Measurements from ENCODE around the gene EFCAB5.
"Not testable (repeated sequence)": the region's sequence is repeated elsewhere in the genome, so short reads cannot be mapped to it uniquely, and the experiment has no call there.

The EFCAB5 gene

GRCh38 chr17:29948448-29949215, 7.2 kb downstream of the EFCAB5 start:
- Histone ChIP-seq H3K27me3 (ENCODE audit: control insufficient read depth, insufficient read depth, low read length) (no peaks in the 10 kb centered on the region), H3K9ac (ENCODE audit: low read length) (no peak overlapping the region), H3K9me3 (ENCODE audit: control insufficient read depth, low read length) (no peaks in the 10 kb centered on the region), H3K4me1 (ENCODE audit: control insufficient read depth, insufficient read depth, low read length) (no peaks in the 10 kb centered on the region), H3K36me3 (ENCODE audit: control insufficient read depth, insufficient read depth, low read length) (no peaks in the 10 kb centered on the region), H3K4me3 (ENCODE audit: low read length) (no peak overlapping the region)

- Histone ChIP-seq H3K4me3 (ENCODE audit: low read length) (no peak overlapping the region), H3K9me3 (ENCODE audit: control insufficient read depth, low read length) (no peaks in the 10 kb centered on the region), H3K4me1 (ENCODE audit: control insufficient read depth, insufficient read depth, low read length) (no peaks in the 10 kb centered on the region), H3K36me3 (ENCODE audit: control insufficient read depth, insufficient read depth, low read length) (no peaks in the 10 kb centered on the region), H3K27me3 (ENCODE audit: control insufficient read depth, insufficient read depth, low read length) (no peaks in the 10 kb centered on the region), H3K9ac (ENCODE audit: low read length) (no peak overlapping the region)
Observed at GRCh38 chr17:29949696-29950095, 8.3 kb downstream of the EFCAB5 start.

GRCh38 chr17:29954405-29954804, 13.0 kb downstream of the EFCAB5 start:
- H3K36me3 ChIP-seq (ENCODE audit: control insufficient read depth, insufficient read depth, low read length) = no peaks in the 10 kb centered on the region
- H3K9ac ChIP-seq (ENCODE audit: low read length) = no peak overlapping the region
- no peaks in the 10 kb centered on the region for H3K9me3 ChIP-seq (ENCODE audit: control insufficient read depth, low read length)
- H3K4me3 ChIP-seq (ENCODE audit: low read length) = no peak overlapping the region
- no peaks in the 10 kb centered on the region for H3K4me1 ChIP-seq (ENCODE audit: control insufficient read depth, insufficient read depth, low read length)
- no peaks in the 10 kb centered on the region for H3K27me3 ChIP-seq (ENCODE audit: control insufficient read depth, insufficient read depth, low read length)

GRCh38 chr17:29956225-29956624, 14.8 kb downstream of the EFCAB5 start:
- Histone ChIP-seq H3K4me1 (ENCODE audit: control insufficient read depth, insufficient read depth, low read length) (no peaks in the 10 kb centered on the region), H3K9ac (ENCODE audit: low read length) (no peak overlapping the region), H3K27me3 (ENCODE audit: control insufficient read depth, insufficient read depth, low read length) (no peaks in the 10 kb centered on the region), H3K36me3 (ENCODE audit: control insufficient read depth, insufficient read depth, low read length) (no peaks in the 10 kb centered on the region), H3K4me3 (ENCODE audit: low read length) (no peak overlapping the region), H3K9me3 (ENCODE audit: control insufficient read depth, low read length) (no peaks in the 10 kb centered on the region)

- not testable (repeated sequence) for H3K4me3 ChIP-seq (ENCODE audit: low read length); H3K9ac ChIP-seq (ENCODE audit: low read length); H3K27me3 ChIP-seq (ENCODE audit: control insufficient read depth, insufficient read depth, low read length); H3K4me1 ChIP-seq (ENCODE audit: control insufficient read depth, insufficient read depth, low read length); H3K36me3 ChIP-seq (ENCODE audit: control insufficient read depth, insufficient read depth, low read length); H3K9me3 ChIP-seq (ENCODE audit: control insufficient read depth, low read length)
Observed at GRCh38 chr17:29957488-29957887, 16.1 kb downstream of the EFCAB5 start.

GRCh38 chr17:29958947-29959657, 17.7 kb downstream of the EFCAB5 start:
- no peaks in the 10 kb centered on the region for H3K36me3 ChIP-seq (ENCODE audit: control insufficient read depth, insufficient read depth, low read length)
- H3K9me3 ChIP-seq (ENCODE audit: control insufficient read depth, low read length) = no peaks in the 10 kb centered on the region
- H3K4me1 ChIP-seq (ENCODE audit: control insufficient read depth, insufficient read depth, low read length) = no peaks in the 10 kb centered on the region
- H3K9ac ChIP-seq (ENCODE audit: low read length) = no peak overlapping the region
- H3K27me3 ChIP-seq (ENCODE audit: control insufficient read depth, insufficient read depth, low read length) = no peaks in the 10 kb centered on the region
- H3K4me3 ChIP-seq (ENCODE audit: low read length) = no peak overlapping the region

GRCh38 chr17:29959658-29960337, 18.4 kb downstream of the EFCAB5 start:
- Histone ChIP-seq H3K36me3 (ENCODE audit: control insufficient read depth, insufficient read depth, low read length) (no peaks in the 10 kb centered on the region), H3K9me3 (ENCODE audit: control insufficient read depth, low read length) (no peaks in the 10 kb centered on the region), H3K4me1 (ENCODE audit: control insufficient read depth, insufficient read depth, low read length) (no peaks in the 10 kb centered on the region), H3K27me3 (ENCODE audit: control insufficient read depth, insufficient read depth, low read length) (no peaks in the 10 kb centered on the region), H3K9ac (ENCODE audit: low read length) (no peak overlapping the region), H3K4me3 (ENCODE audit: low read length) (no peak overlapping the region)

GRCh38 chr17:29962656-29963055, 21.2 kb downstream of the EFCAB5 start:
- Histone ChIP-seq H3K4me3 (ENCODE audit: low read length) (no peak overlapping the region), H3K4me1 (ENCODE audit: control insufficient read depth, insufficient read depth, low read length) (no peaks in the 10 kb centered on the region), H3K9ac (ENCODE audit: low read length) (no peak overlapping the region), H3K9me3 (ENCODE audit: control insufficient read depth, low read length) (no peaks in the 10 kb centered on the region), H3K36me3 (ENCODE audit: control insufficient read depth, insufficient read depth, low read length) (no peaks in the 10 kb centered on the region), H3K27me3 (ENCODE audit: control insufficient read depth, insufficient read depth, low read length) (no peaks in the 10 kb centered on the region)

GRCh38 chr17:29968271-29968670, 26.8 kb downstream of the EFCAB5 start:
- no peak overlapping the region for H3K9ac ChIP-seq (ENCODE audit: low read length)
- peaks cover 6% of the 10 kb centered on the region for H3K4me1 ChIP-seq (ENCODE audit: control insufficient read depth, insufficient read depth, low read length)

GRCh38 chr17:29972277-29972676, 30.8 kb downstream of the EFCAB5 start:
- Histone ChIP-seq H3K36me3 (ENCODE audit: control insufficient read depth, insufficient read depth, low read length) (no peaks in the 10 kb centered on the region), H3K4me3 (ENCODE audit: low read length) (no peak overlapping the region), H3K4me1 (ENCODE audit: control insufficient read depth, insufficient read depth, low read length) (peaks cover 9% of the 10 kb centered on the region), H3K27me3 (ENCODE audit: control insufficient read depth, insufficient read depth, low read length) (no peaks in the 10 kb centered on the region), H3K9me3 (ENCODE audit: control insufficient read depth, low read length) (no peaks in the 10 kb centered on the region), H3K9ac (ENCODE audit: low read length) (no peak overlapping the region)

More at GRCh38 chr17:29968271-29968670, 26.8 kb downstream of the EFCAB5 start:
- no peak overlapping the region for H3K4me3 ChIP-seq (ENCODE audit: low read length)
- H3K36me3 ChIP-seq (ENCODE audit: control insufficient read depth, insufficient read depth, low read length) = no peaks in the 10 kb centered on the region
- no peaks in the 10 kb centered on the region for H3K9me3 ChIP-seq (ENCODE audit: control insufficient read depth, low read length)
- no peaks in the 10 kb centered on the region for H3K27me3 ChIP-seq (ENCODE audit: control insufficient read depth, insufficient read depth, low read length)

GRCh38 chr17:29973005-29973404, 31.6 kb downstream of the EFCAB5 start:
- Histone ChIP-seq H3K36me3 (ENCODE audit: control insufficient read depth, insufficient read depth, low read length) (no peaks in the 10 kb centered on the region), H3K9me3 (ENCODE audit: control insufficient read depth, low read length) (no peaks in the 10 kb centered on the region), H3K27me3 (ENCODE audit: control insufficient read depth, insufficient read depth, low read length) (no peaks in the 10 kb centered on the region), H3K4me3 (ENCODE audit: low read length) (no peak overlapping the region), H3K9ac (ENCODE audit: low read length) (no peak overlapping the region), H3K4me1 (ENCODE audit: control insufficient read depth, insufficient read depth, low read length) (peaks cover 9% of the 10 kb centered on the region)

- no peaks in the 10 kb centered on the region for H3K36me3 ChIP-seq (ENCODE audit: control insufficient read depth, insufficient read depth, low read length)
- no peak overlapping the region for H3K9ac ChIP-seq (ENCODE audit: low read length)
- peaks cover 7% of the 10 kb centered on the region for H3K4me1 ChIP-seq (ENCODE audit: control insufficient read depth, insufficient read depth, low read length)
Observed at GRCh38 chr17:29977836-29978235, 36.4 kb downstream of the EFCAB5 start.

More at GRCh38 chr17:29977836-29978235, 36.4 kb downstream of the EFCAB5 start:
- H3K27me3 ChIP-seq (ENCODE audit: control insufficient read depth, insufficient read depth, low read length) = no peaks in the 10 kb centered on the region
- H3K9me3 ChIP-seq (ENCODE audit: control insufficient read depth, low read length) = no peaks in the 10 kb centered on the region
- H3K4me3 ChIP-seq (ENCODE audit: low read length) = no peak overlapping the region

Measured in mucosa of stomach (tissue), 1 donor.